ENCODE data around the gene RHOV. TPM values are rescaled to one million over a fixed set of nuclear protein-coding genes. Genes with fewer than 3 reads are reported as not detected.

The RHOV gene
- total and polyA plus RNA-seq, 10 of the 15 experiments (the other 5 are each of a cell fraction or from before 2014, with no cell fraction given) = 0.24 to 39.3 (median 9.3) TPM

- TF ChIP-seq REST (IDR thresholded peaks at IDR 0.05; ENCODE audit: low read depth, low read length) = no peak
- peak; percentile 19; the same call in 1 of the 2 replicates for TF ChIP-seq SPI1 (IDR thresholded peaks at IDR 0.05; ENCODE audit: borderline replicate concordance, insufficient read depth, low read depth, low read length)
- TF ChIP-seq SRF (IDR thresholded peaks at IDR 0.05; ENCODE audit: low read depth in 2 of 2, low read length in 2 of 2) = no peak
- peak; percentile 18; the same call in 1 of the 2 replicates for TF ChIP-seq ZNF687 (IDR thresholded peaks at IDR 0.05)
- TF ChIP-seq NFXL1 (IDR thresholded peaks at IDR 0.05; ENCODE audit: borderline replicate concordance) = no peak
- no peak for TF ChIP-seq ZNF24 (IDR thresholded peaks at IDR 0.05)
- TF ChIP-seq ATF7 (IDR thresholded peaks at IDR 0.05; ENCODE audit: low read depth) = peak; percentile 52; the same call in 1 of the 2 replicates
- no peak for TF ChIP-seq RBBP5 (conservative IDR thresholded peaks at IDR 0.05)
- peak; percentile 27; the same call in 1 of the 2 replicates for TF ChIP-seq ATF2 (IDR thresholded peaks at IDR 0.05; ENCODE audit: low read length)
- TF ChIP-seq RAD21 (IDR thresholded peaks at IDR 0.05; ENCODE audit: insufficient read depth, low read depth, low read length) = no peak
- TF ChIP-seq USF2 (IDR thresholded peaks at IDR 0.05; ENCODE audit: borderline replicate concordance, low read depth, low read length) = no peak
- no peak for TF ChIP-seq YY1 (IDR thresholded peaks at IDR 0.05; ENCODE audit: low read depth, low read length)
- TF ChIP-seq MYC (IDR thresholded peaks at IDR 0.05; ENCODE audit: insufficient read depth, insufficient read length, insufficient replicate concordance, low read length, severe bottlenecking) = no peak
- no peak for TF ChIP-seq E2F4 (IDR thresholded peaks at IDR 0.05; ENCODE audit: low read depth, low read length)
- TF ChIP-seq HDGF (IDR thresholded peaks at IDR 0.05) = no peak
- no peak for TF ChIP-seq MYB (IDR thresholded peaks at IDR 0.05; ENCODE audit: borderline replicate concordance, low read depth, low read length)
Measured at GRCh38 chr15:40878785-40879184, 4.8 kb upstream of the RHOV start (continued).
